IPS DF 6.9 (cell line): ENCODE data around the gene JAZF1.

Experiments used
- DNase-seq: peaks from one replicate; pipeline ENCODE4 v3.0.0-alpha.2; 2013; ENCODE audit warnings: low read depth, low spot score
- H3K27ac ChIP-seq: one replicate; pipeline ENCODE4 v1.5.1; 2013; ENCODE audit warnings: low read length, control low read depth
- H3K27me3 ChIP-seq: 2 replicates; pipeline ENCODE4 v1.6.1; 2013; ENCODE audit warnings: mild to moderate bottlenecking, low read length; ENCODE audit not compliant: control insufficient read depth, insufficient read depth
- H3K36me3 ChIP-seq: 2 replicates; pipeline ENCODE4 v1.6.1; 2013; ENCODE audit warnings: low read length; ENCODE audit not compliant: control insufficient read depth, insufficient read depth
- H3K4me1 ChIP-seq: 2 replicates; pipeline ENCODE4 v1.6.1; 2013; ENCODE audit warnings: low read length; ENCODE audit not compliant: control insufficient read depth, insufficient read depth
- H3K4me3 ChIP-seq: 2 replicates; pipeline ENCODE4 v1.5.1; 2013; ENCODE audit warnings: mild to moderate bottlenecking, low read length
- H3K9me3 ChIP-seq: 2 replicates; pipeline ENCODE4 v1.6.1; 2013; ENCODE audit warnings: low read length, inconsistent platforms; ENCODE audit not compliant: control insufficient read depth, insufficient read depth
- WGBS: extraction: QIAGEN DNeasy Blood & Tissue Kit; methylation state at CpG from one replicate; pipeline ENCODE4 v1.1.7; 2013; ENCODE audit warnings: mixed read lengths, missing lambda C conversion rate; ENCODE audit not compliant: insufficient read length, insufficient coverage; 5-methylcytosine and 5-hydroxymethylcytosine counted together

The JAZF1 gene

GRCh38 chr7:27963056-27963455, 217.5 kb downstream of the JAZF1 start:
- WGBS, result no CpG with 5 or more reads among the region's 1 CpG
- Histone ChIP-seq H3K27ac (no peak overlapping the region), H3K4me1 (no peaks in the 10 kb centered on the region), H3K4me3 (no peak overlapping the region), H3K36me3 (no peaks in the 10 kb centered on the region), H3K9me3 (no peaks in the 10 kb centered on the region), H3K27me3 (no peaks in the 10 kb centered on the region)
- DNase-seq, result no peak

GRCh38 chr7:27962273-27962672, 218.3 kb downstream of the JAZF1 start:
- Histone ChIP-seq H3K36me3 (no peaks in the 10 kb centered on the region), H3K27ac (no peak overlapping the region), H3K4me1 (no peaks in the 10 kb centered on the region), H3K27me3 (no peaks in the 10 kb centered on the region), H3K9me3 (no peaks in the 10 kb centered on the region), H3K4me3 (no peak overlapping the region)
- DNase-seq, result no peak

- DNase-seq, result no peak
- H3K36me3 ChIP-seq, result no peaks in the 10 kb centered on the region
- H3K27me3 ChIP-seq, result no peaks in the 10 kb centered on the region
- H3K27ac ChIP-seq, result no peak overlapping the region
- H3K4me1 ChIP-seq, result no peaks in the 10 kb centered on the region
- no peaks in the 10 kb centered on the region for H3K9me3 ChIP-seq
- WGBS, result no CpG with 5 or more reads among the region's 5 CpGs
- H3K4me3 ChIP-seq, result no peak overlapping the region
These were observed 219.3 kb downstream of the JAZF1 start for GRCh38 chr7:27961255-27961654.

- Histone ChIP-seq H3K9me3 (no peaks in the 10 kb centered on the region), H3K27me3 (no peaks in the 10 kb centered on the region), H3K27ac (no peak overlapping the region), H3K4me3 (no peak overlapping the region), H3K4me1 (no peaks in the 10 kb centered on the region), H3K36me3 (no peaks in the 10 kb centered on the region)
- WGBS, result no CpG with 5 or more reads among the region's 1 CpG
- DNase-seq, result no peak
These were observed 220.2 kb downstream of the JAZF1 start for GRCh38 chr7:27960415-27960814.

GRCh38 chr7:27958933-27959548, 221.6 kb downstream of the JAZF1 start:
- Histone ChIP-seq H3K9me3 (no peaks in the 10 kb centered on the region), H3K36me3 (no peaks in the 10 kb centered on the region), H3K4me3 (no peak overlapping the region), H3K27ac (no peak overlapping the region), H3K4me1 (no peaks in the 10 kb centered on the region), H3K27me3 (no peaks in the 10 kb centered on the region)
- no peak for DNase-seq

GRCh38 chr7:27955596-27955995, 225.0 kb downstream of the JAZF1 start:
- no CpG with 5 or more reads among the region's 2 CpGs for WGBS
- Histone ChIP-seq H3K9me3 (no peaks in the 10 kb centered on the region), H3K4me1 (no peaks in the 10 kb centered on the region), H3K27me3 (no peaks in the 10 kb centered on the region), H3K4me3 (no peak overlapping the region), H3K27ac (no peak overlapping the region), H3K36me3 (no peaks in the 10 kb centered on the region)
- DNase-seq, result no peak

GRCh38 chr7:27955011-27955410, 225.6 kb downstream of the JAZF1 start:
- no peak for DNase-seq
- no peaks in the 10 kb centered on the region for H3K27me3 ChIP-seq
- no peak overlapping the region for H3K4me3 ChIP-seq
- no peaks in the 10 kb centered on the region for H3K36me3 ChIP-seq
- no peaks in the 10 kb centered on the region for H3K4me1 ChIP-seq
- H3K9me3 ChIP-seq, result no peaks in the 10 kb centered on the region
- no CpG with 5 or more reads among the region's 3 CpGs for WGBS
- H3K27ac ChIP-seq, result no peak overlapping the region

GRCh38 chr7:27953777-27954176, 226.8 kb downstream of the JAZF1 start:
- H3K27me3 ChIP-seq, result no peaks in the 10 kb centered on the region
- H3K27ac ChIP-seq, result no peak overlapping the region
- no peaks in the 10 kb centered on the region for H3K36me3 ChIP-seq
- no peaks in the 10 kb centered on the region for H3K9me3 ChIP-seq
- no peak for DNase-seq
- H3K4me1 ChIP-seq, result no peaks in the 10 kb centered on the region
- no CpG with 5 or more reads among the region's 1 CpG for WGBS
- no peak overlapping the region for H3K4me3 ChIP-seq

- no CpG with 5 or more reads among the region's 1 CpG for WGBS
- DNase-seq, result no peak
- Histone ChIP-seq H3K27me3 (no peaks in the 10 kb centered on the region), H3K4me3 (no peak overlapping the region), H3K9me3 (no peaks in the 10 kb centered on the region), H3K27ac (no peak overlapping the region), H3K4me1 (no peaks in the 10 kb centered on the region), H3K36me3 (no peaks in the 10 kb centered on the region)
These were observed 227.2 kb downstream of the JAZF1 start for GRCh38 chr7:27953361-27953760.

- no peaks in the 10 kb centered on the region for H3K4me1 ChIP-seq
- no peaks in the 10 kb centered on the region for H3K36me3 ChIP-seq
- no peaks in the 10 kb centered on the region for H3K27me3 ChIP-seq
- DNase-seq, result no peak
- no peak overlapping the region for H3K27ac ChIP-seq
- no CpG with 5 or more reads among the region's 3 CpGs for WGBS
- no peaks in the 10 kb centered on the region for H3K9me3 ChIP-seq
- no peak overlapping the region for H3K4me3 ChIP-seq
These were observed 227.9 kb downstream of the JAZF1 start for GRCh38 chr7:27952456-27953285.

- Histone ChIP-seq H3K9me3 (no peaks in the 10 kb centered on the region), H3K4me3 (no peak overlapping the region), H3K4me1 (no peaks in the 10 kb centered on the region), H3K27ac (no peak overlapping the region), H3K27me3 (no peaks in the 10 kb centered on the region), H3K36me3 (no peaks in the 10 kb centered on the region)
- no CpG with 5 or more reads among the region's 3 CpGs for WGBS
- no peak for DNase-seq
These were observed 230.5 kb downstream of the JAZF1 start for GRCh38 chr7:27950123-27950522.
